Left forelimb (tissue), 1 donor: ENCODE data around the gene CTNNBL1.
"Not testable (repeated sequence)": the region's sequence is repeated elsewhere in the genome, so short reads cannot be mapped to it uniquely, and the experiment has no call there.

Source experiments
- DNase-seq: peaks from one replicate; pipeline ENCODE4 v3.0.0-alpha.2; 2018; ENCODE audit warnings: low spot score

Gene CTNNBL1, protein sequence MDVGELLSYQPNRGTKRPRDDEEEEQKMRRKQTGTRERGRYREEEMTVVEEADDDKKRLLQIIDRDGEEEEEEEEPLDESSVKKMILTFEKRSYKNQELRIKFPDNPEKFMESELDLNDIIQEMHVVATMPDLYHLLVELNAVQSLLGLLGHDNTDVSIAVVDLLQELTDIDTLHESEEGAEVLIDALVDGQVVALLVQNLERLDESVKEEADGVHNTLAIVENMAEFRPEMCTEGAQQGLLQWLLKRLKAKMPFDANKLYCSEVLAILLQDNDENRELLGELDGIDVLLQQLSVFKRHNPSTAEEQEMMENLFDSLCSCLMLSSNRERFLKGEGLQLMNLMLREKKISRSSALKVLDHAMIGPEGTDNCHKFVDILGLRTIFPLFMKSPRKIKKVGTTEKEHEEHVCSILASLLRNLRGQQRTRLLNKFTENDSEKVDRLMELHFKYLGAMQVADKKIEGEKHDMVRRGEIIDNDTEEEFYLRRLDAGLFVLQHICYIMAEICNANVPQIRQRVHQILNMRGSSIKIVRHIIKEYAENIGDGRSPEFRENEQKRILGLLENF

GRCh38 chr20:37693635-37694626, at the start of gene CTNNBL1:
CTNNBL1 (plus strand) TSS chr20:37694030; CDS start chr20:37694123, 93 bp downstream.
- peak; percentile 97 for DNase-seq

DNA sequence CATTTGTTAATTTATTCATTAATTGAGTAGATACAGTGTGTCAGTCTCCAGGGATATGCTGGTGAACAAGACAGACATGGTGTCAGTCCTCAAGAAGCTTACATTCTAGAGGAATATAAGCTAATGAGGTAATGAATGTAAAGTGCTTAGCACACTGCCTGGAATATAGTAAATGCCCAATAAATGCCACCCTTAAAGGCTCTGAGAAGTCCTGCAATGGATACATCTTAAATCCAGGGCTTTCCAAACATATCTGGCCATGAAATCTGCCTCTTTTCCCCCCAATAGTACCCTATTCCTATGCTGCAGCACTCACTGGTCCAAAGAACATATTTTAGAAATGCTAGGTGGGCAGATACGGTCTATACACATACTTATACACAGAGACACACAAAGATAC, 49.2 kb upstream of the CTNNBL1 start:
- no peak for DNase-seq

DNA sequence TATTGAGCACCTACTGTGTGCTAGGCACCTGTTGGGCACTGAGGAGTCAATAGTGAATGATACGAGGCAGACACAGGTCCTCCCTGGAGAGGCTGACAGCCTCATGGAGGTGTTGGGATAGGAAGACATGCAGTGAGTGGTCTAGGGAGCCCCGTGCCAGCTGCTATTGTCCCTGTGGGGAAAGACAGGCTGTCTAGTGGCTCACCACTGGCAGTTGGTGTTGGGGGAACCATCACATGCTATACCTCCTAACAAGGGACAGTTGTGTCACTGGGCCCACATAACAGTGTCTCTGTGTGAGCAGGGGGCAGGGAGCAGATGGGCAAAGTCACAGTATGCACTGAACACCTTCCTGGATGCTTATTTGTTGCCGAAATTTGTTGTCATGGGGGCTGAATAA, 45.9 kb upstream of the CTNNBL1 start:
- DNase-seq = no peak

- no peak for DNase-seq
These were observed 44.8 kb upstream of the CTNNBL1 start for GRCh38 chr20:37649017-37649416.

DNA sequence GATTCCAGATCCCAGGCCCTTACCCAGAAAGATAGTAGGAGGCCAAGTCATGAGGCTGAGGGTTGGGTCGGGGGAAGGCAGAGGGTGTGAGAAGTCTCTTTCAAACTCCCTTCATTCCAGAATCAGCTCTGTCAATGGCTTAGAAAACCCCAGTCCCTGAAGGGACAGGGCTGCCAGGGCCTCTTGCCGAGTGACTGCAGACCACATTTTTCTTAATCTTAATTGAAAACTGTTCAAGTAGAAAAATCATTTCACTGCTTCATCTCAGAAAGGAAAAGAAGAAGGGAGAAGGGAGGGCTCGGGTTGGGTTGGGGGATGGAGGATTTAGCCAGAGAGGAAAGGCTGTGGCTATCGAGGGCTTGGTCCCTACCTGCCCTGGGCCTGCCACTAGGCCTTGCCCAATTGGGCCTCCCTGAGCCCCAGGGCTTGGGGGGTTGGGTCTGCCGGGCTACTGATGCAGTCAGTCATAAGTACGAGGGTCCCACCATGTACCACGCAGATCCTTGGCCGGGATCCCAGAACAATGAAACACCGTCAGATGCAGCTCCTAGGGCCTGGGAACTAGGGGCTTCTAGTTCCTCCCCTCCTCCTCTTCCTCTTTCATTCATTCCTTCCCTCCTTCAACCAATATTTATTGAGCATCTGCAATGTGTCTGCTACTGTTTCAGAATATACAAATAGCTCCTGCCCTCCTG, 44.0 kb upstream of the CTNNBL1 start:
- no peak for DNase-seq

DNA sequence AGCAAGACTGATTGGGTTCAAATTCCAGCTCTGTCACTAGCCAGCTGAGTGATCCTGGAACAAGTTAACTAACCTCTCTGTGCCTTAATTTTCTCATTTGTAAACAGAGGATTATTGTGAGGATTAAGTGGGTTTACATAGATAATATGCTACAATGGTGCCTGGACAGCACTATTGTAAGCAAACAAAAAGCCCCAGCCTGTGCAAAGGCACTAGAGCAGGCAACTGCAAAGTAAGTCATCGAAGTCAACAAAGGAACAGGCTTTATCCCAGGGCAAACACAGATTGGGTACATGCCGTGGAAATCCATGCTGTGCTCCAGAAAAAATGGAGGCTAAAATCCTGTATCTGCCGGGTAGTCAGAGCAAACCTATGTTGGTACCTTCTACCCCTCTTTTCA, 43.2 kb upstream of the CTNNBL1 start:
- DNase-seq = no peak

- DNase-seq = no peak
These were observed 41.9 kb upstream of the CTNNBL1 start for GRCh38 chr20:37651932-37652331.

- no peak for DNase-seq
These were observed 36.9 kb upstream of the CTNNBL1 start for GRCh38 chr20:37656945-37657344.

DNA sequence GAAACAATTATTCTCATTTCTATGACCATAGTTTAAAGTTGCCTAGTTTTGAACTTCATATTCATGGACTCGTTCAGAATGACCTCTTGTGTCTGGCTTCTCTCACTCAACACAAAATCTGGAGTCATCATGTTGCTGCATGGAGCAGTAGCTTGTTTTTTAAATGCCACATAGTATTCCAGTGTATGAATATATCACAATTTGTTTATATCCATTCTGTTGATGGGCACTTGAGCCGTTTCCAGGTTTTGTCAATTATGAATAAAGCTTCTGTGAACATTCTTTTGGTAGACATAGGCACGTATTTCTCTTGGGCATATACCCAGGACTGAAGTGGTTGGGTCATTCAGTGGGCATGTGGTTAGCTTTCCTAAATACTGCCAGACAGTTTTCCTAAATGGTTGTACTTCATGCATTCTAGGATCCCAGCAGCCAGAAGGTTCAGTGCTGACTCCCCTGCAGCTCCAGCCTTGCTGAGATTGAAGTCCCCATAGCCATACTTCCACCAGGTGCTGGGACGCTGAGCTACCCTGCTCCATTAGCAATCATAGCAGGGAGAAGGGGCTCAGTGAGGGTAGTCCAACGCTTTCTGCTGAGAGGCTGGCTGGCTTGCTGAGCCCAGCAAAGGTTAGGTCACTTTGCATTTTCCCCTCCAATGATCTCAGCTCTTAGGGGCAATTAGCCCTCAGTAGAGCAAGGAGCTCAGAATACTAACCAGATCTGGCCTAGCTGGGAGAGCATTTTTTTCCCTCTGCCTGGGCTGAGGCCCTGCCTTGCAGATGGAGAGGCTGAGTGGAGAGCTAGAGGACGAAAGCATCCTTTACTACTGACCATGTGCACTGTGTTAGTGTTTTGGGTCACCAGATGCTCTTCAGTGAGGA, 35.7 kb upstream of the CTNNBL1 start:
- no peak for DNase-seq

DNA sequence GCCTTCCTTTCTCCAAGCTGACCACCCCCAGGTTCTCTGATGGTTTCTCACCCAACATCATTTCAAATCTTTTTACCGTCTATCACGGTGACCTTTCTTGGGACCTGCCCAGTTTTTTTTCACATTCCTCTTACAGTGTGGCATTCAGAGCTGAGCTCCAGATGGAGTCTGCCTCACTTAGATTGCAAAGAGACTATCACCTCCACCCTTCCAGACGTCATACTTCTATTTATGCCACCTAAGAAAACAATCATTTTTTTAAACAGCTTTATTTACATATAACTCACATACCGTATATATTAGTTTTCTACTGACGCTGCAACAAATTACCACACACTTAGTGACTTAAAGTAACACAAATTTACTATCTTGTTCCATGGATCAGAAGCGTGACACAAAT, 32.3 kb upstream of the CTNNBL1 start:
- DNase-seq = no peak

DNA sequence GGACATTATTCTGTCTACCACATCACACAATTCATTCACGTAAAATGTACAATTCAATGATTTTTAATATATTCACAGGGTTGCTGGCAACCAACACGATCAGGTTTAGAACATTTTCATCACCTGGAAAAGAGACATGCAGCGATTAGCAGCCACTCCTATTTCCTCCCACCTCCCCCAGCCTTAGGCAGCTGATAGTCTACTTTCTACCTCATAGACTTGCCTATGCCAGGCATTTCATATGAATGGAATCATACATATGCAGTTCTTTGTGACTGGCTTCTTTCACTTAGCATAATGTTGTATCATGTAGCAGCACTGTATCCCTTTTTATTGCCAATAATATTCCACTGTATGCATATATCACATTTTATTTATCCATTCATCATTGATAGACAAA, 31.5 kb upstream of the CTNNBL1 start:
- DNase-seq = no peak

DNA sequence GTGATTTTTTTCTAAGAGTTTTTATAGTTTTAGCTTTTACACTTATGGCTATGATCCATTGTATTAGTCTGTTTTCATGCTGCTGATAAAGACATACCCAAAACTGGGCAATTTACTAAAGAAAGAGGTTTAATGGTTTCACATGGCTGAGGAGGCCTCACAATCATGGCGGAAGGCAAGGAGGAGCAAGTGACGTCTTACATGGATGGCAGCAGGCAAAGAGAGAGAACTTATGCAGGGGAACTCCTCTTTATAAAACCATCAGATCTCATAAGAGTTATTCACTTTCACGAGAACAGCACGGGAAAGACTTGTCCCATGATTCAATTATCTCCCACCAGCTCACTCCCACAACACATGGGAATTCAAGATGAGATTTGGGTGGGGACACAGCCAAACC, 29.2 kb upstream of the CTNNBL1 start:
- not testable (repeated sequence) for DNase-seq

DNA sequence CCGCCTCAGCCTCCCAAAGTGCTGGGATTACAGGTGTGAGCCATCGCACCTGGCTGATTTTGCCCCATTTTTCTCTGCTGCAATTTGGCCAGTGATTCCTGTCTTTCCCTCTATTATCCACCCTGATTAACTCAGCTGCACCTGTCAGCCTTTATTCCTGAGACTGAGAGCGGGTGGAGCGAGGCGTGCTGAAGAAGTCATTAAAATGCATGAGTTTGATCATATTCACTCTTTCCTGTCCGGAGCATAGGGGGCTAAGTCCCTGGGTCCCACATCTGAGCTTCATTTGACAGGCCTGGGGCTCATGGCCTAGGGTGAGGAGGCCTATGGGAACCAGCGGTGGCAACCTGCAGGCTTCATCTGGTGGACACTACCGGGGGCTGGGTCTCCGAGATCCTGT, 25.7 kb upstream of the CTNNBL1 start:
- DNase-seq = no peak

DNA sequence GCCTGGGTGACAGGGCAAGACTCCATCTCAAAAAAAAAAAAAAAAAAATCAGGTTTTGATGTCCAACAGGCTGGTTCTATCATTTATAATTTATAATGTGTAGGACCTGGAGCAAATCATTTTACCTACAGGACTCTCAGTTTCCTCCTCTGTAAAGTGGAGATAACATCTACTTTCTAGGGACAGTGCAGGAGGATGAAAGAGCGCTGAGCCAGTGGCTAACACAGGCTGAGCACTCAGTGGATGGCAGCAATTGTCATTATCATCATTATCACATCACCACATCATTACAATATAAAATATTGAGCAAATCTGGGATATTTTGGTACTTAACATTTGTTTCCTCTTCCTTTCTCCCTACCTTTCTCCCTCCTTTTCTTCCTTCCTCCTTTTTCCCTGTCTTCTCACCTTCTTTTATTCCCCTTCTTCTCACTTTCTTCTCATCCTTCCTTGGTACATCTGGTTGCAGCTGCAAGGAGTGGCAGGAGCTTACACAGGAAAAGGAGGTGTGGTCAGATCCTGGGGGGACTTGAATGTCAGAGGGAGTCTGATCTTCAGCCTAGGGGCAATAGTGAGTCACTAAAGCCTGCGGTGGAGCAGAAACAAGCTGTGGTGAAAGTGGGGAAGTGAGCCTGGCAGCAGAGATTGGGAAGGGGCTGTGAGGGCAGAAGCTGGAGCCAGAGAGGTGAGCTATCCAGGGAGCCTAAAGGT, 24.6 kb upstream of the CTNNBL1 start:
- DNase-seq = no peak

DNA sequence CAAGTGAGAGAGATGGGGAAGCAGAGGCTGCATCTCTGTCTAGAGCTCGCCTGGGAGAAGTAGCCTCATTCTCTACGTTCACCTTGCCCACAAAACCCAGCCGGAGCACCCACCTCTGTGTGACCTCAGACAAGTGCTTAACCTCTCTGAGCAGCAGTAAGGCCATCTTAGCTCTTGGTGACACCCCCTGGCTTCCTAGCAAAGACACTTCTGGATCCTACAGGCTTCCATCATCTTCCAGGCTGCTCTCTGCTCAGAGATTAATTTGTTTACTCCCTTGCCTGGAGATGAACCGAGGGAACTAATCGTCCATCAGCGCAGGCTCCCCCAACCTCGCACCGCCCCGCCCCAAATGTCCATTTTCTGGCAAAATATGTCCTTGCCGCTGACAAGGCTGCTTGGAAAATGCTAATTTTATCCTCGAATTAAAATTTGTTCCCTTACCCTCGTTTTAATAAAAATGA, 24.0 kb upstream of the CTNNBL1 start:
- DNase-seq = no peak

DNA sequence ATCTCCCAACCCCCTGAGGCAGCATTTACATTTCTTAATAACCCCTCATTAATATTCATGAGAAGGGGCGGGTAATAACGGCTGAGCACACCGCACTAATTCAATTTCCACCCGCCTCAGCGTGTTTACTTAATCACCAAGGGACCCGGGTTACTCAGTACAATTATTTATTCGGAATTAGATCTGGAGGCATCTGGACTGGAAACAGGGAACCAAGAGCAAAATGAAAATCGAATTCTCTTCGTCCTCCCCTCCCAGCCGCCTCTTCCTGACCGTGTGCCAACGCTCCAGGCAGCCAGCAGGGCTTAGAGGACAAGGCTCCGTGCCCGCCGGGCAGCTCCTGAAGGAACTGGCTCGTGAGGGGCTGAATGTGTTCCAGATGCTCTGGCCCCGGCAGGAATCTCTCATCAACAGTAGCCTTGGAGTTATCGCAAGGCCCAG, 23.5 kb upstream of the CTNNBL1 start:
- no peak for DNase-seq

- no peak for DNase-seq
These were observed 21.7 kb upstream of the CTNNBL1 start for GRCh38 chr20:37672143-37672542.

DNA sequence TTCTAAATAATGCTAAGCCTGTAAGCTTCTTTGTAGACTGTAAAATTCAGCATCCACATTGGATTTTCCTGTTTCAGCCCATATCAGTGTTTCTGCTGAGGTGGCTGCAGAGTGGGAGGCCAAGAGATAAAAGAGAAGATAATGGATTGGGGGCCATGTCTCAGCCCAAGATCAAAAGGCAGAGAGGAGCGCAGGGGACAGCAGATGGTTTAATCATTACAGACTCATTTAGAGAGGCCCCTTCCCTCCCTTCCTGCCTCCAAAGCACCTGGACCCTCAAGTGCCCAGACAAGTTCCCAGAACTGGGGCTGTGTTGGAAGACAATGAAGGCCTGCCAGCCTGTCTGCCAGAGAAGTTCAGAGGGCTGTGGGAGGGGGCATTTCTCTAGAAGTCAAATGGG, 20.4 kb upstream of the CTNNBL1 start:
- no peak for DNase-seq

- DNase-seq = no peak
These were observed 17.4 kb upstream of the CTNNBL1 start for GRCh38 chr20:37676440-37676839.
